B cell (primary cell): Measurements from ENCODE around the gene MISP3.

Experiments used
- EZH2 ChIP-seq: IDR thresholded peaks from 2 replicates; pipeline ENCODE4 v1.6.1; 2012; ENCODE audit warnings: borderline replicate concordance, low read depth, mild to moderate bottlenecking, moderate library complexity, low read length; ENCODE audit not compliant: insufficient read depth, poor library complexity, severe bottlenecking
- TF ChIP-seq, protein P1 (sequence below): fragments of 200-600 bp; IDR thresholded peaks from one replicate; pipeline ENCODE4 v1.8.0; 2022; ENCODE audit warnings: antibody characterized with exemption, mild to moderate bottlenecking

DNA sequence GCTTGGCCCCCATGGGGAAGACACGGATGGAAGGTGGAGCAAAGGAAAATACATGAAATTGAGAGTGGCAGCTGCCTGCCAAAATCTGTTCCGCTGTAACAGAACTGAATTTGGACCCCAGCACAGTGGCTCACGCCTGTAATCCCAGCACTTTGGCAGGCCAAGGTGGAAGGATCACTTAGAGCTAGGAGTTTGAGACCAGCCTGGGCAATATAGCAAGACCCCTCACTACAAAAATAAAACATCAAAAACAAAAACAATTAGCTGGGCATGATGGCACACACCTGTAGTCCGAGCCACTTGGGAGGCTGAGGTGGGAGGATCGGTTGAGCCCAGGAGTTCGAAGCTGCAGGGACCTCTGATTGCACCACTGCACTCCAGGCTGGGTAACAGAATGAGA lies 20.1 kb upstream of the MISP3 start:
- TF ChIP-seq, protein P1, sequence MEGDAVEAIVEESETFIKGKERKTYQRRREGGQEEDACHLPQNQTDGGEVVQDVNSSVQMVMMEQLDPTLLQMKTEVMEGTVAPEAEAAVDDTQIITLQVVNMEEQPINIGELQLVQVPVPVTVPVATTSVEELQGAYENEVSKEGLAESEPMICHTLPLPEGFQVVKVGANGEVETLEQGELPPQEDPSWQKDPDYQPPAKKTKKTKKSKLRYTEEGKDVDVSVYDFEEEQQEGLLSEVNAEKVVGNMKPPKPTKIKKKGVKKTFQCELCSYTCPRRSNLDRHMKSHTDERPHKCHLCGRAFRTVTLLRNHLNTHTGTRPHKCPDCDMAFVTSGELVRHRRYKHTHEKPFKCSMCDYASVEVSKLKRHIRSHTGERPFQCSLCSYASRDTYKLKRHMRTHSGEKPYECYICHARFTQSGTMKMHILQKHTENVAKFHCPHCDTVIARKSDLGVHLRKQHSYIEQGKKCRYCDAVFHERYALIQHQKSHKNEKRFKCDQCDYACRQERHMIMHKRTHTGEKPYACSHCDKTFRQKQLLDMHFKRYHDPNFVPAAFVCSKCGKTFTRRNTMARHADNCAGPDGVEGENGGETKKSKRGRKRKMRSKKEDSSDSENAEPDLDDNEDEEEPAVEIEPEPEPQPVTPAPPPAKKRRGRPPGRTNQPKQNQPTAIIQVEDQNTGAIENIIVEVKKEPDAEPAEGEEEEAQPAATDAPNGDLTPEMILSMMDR: no peak
- TF ChIP-seq EZH2: no peak
